NCI-H2196 treated with DMSO at 0.1 percent for 48 hours (cell line): ENCODE measurements around the gene TACC2.

Source experiments
- DNase-seq: peaks from one replicate; lab custom pipeline; 2025; ENCODE audit not compliant: unreplicated experiment; lab: John Stamatoyannopoulos, UW

The TACC2 gene

GRCh38 chr10:122244001-122244975 is 255.3 kb downstream of the TACC2 start:
- no peak for DNase-seq

GRCh38 chr10:122245136-122245535 is 256.2 kb downstream of the TACC2 start:
- no peak for DNase-seq

DNA sequence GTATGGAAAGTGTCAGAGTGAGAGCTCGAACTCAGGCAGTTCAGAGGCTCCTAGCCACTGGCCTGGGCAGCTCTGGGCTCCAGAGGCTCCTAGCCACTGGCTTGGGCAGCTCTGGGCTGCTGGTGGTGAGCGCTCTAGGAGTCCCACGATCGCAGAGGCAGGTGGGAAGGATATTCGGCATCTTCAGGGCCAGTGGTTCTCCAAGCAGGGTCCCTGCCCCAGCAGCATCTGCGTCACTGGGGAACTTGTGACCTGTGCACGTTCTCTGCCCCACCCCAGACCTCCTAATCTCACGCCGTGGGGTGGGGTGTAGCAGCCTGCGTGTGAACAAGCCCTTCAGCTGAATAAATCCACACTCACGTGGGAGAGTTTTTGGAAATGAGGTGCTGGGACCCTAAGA is 256.9 kb downstream of the TACC2 start:
- DNase-seq = no peak

- DNase-seq = no peak
These were observed 258.0 kb downstream of the TACC2 start for GRCh38 chr10:122246830-122247520.

DNA sequence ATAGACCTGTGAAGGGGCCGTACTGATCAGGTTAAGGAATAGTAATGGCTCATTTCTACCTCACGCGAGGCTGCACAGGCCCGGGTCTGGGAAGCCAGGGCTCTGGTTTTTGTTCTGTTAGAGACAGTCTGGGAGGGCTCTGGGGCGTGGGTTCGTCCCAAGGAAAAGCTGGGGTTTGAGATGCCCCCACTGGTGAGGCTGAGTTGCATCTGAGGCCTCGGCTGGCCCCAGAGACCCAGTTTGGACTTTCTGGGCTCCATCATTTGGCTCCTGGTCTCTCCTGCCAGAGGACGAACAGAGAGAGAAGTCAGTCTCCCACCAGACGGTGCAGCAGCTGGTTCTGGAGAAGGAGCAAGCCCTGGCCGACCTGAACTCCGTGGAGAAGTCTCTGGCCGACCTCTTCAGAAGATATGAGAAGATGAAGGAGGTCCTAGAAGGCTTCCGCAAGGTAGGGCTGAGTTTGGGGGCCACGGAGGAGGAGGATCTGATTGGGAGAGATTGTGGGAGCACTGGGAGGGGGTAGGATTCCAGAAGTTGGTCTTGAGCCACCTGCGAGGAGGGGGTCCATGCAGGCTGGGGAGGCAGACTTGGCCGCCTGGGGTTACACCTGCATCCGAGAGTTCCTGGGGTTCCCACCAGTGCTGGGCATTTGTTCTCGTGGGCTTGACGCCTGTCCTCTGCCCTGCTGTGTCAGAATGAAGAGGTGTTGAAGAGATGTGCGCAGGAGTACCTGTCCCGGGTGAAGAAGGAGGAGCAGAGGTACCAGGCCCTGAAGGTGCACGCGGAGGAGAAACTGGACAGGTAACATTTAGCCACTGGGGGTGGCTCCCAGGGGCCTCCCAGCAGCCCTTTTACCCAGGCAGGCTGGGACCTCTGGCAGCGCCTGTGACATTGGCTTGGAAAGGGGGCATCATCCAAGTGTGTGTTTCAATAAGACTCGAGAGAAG is 259.7 kb downstream of the TACC2 start:
- no peak for DNase-seq

- no peak for DNase-seq
These were observed 260.4 kb downstream of the TACC2 start for GRCh38 chr10:122249303-122249850.

GRCh38 chr10:122249991-122250750 is 261.2 kb downstream of the TACC2 start:
- no peak for DNase-seq

- DNase-seq = no peak
These were observed 262.7 kb downstream of the TACC2 start for GRCh38 chr10:122251459-122252255.

DNA sequence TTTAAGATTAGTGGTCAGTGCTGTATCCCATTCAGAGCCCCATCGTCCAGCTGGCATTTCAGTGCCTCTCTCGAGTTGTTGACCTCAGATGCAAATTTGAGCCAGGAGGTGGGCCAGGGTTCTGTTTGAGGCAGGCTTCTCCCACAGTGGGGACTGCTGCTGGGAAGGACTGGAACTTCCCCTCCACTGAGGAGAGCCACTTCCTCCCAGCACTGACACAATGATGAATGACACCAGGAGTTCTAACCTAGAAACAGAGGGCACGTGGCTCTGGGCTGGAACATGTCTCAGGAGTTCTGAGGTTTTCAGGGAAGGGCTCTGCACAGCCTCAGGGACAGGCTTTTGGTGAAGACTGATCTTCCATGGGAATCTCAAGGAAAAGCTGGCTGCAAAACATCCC is 263.8 kb downstream of the TACC2 start:
- DNase-seq = no peak

DNA sequence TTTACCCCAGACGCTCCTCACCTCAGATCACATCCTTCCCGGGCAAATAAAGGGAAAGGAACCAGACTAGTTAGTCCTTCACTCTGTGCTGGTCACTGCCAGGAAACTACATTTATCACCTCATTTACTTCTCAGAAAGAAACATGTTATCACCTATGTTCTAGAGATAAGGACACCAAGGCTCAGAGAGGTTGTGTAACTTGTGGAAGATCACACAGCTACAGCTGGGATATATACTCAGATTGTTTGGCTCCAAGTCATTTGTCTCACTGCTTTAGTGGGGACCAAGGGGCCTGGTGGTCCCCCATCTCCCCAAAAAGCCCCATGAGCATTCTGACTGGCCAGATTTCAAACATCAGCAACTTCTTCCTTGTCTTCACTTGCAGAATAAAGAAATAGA is 264.6 kb downstream of the TACC2 start:
- no peak for DNase-seq

DNA sequence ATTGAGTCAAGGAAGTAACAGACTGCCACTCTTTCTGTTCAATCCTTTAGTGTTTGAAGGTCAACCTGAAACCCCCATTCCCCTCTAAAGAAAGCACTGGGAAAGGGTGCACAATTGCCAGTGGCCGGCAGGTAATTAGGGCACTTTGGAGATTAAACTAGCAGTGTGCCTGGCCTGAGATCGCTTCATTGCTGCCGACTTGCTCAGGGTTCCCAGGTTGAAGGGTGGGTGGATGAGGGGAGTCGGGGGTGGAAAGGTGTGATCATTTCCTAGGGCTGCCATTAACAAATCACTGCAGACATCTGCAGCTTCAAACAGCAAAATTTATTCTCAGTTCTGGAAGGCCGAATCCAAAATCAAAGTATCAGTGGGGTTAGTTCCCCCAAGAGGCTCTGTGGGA is 265.9 kb downstream of the TACC2 start:
- no peak for DNase-seq

GRCh38 chr10:122255509-122256301 is 266.7 kb downstream of the TACC2 start:
- no peak for DNase-seq

GRCh38 chr10:122257041-122257440 is 268.1 kb downstream of the TACC2 start:
- DNase-seq = no peak

GRCh38 chr10:122258136-122259074 is 269.4 kb downstream of the TACC2 start:
- no peak for DNase-seq

DNA sequence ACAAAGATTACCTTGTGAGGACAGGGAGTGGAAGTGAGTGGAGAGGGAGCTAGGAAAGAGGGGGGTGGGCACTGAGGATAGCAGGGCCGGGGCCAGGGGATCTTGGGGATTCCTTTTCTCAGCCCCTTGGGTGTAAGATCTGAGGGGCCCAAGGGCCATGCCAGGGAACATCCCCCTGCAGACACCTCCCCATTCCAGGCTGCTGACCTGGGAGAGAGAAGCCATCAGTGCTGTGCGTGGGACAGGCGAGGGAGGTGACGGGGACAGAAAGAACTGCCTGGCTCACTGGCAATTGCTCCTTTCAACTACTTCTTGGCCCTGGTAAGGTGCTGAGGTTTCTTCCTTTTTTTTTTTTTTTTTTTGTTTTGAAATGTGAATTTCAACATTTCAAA is 270.1 kb downstream of the TACC2 start:
- no peak for DNase-seq

DNA sequence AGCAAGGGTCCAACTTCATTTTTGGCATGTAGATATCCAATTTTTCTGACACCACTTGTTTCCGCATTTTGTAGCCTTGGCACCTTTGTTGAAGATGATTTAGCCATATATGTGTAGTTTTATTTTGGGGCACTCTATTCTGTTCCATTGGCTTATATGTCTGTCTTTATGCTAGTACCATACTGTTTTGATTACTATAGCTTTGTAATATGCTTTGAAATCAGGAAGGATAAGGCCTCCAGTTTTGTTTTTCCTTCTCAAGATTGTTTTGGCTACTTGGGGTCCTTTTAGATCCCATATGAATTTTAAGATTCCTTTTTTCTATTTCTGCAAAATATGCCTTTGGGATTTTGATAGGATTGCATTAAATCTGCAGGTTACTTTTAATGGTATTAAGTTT is 272.6 kb downstream of the TACC2 start:
- DNase-seq = no peak

DNA sequence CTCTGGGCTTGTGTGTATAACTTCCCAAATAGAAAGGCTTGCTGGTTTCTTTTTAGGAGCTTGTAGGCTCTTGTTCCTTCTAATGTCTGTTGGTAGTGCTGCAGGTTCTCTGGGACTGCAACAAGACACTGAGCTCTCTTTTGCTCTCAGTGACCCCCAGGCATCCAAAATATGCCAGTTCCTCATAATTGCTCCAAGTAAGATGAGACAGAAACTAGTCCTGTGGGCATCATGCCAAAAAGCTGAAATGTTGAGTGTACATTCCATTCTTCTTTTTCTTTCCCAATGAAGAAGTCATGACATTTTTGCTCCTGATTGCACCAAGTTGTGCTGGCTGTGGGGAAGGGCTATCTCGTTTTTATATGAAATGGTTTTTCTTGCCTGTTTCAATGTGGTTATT is 275.0 kb downstream of the TACC2 start:
- DNase-seq = no peak
